ENCODE data around the gene PEDS1. TPM values are rescaled to one million over a fixed set of nuclear protein-coding genes. Genes with fewer than 3 reads are reported as not detected.
A peak's percentile ranks its signal among the peaks of the same experiment; 100 is the strongest.

Gene PEDS1
- total RNA-seq, 1 experiment from 2014 or later = 37.7 TPM

DNA sequence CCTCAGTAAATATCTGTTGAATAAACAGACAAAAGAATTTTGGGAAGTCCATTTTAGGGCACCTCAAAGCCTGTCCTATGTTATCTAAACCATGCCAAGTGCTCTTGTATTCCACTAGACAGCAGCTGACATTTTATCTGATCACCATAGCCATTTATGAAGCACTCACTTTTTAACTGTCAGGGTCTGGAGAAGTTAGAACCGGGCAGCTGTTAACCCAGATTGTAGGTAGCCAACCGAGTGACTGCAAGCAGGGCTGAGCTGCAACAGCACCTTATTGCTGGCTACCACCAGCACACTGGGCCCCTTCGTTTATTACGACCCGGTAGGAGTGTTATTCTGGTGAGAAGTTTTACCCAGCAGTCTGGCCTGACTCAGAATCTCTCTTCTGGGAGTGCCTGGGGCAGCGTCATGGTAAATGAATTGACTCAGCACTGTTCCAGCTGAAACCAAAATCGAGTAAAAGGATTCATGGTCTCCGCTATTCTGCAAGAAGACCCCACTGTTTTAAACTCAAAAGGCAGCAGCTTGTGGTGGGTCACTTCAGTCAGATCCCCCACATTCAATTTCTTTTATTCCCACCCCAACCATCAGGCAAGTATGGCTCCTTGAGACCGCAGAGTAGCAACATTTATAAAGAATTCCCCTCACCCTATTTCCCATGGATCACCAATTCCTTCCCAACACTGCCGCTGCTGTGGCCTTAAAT is 42.2 kb downstream of the PEDS1 start:
- DNase-seq = peak; percentile 35 to 53
- H3F3A ChIP-seq (ENCODE audit: insufficient read depth, low read depth) = peaks cover 40% of the 10 kb centered on the region
- no peaks in the 10 kb centered on the region for H3K9me3 ChIP-seq (ENCODE audit: insufficient read depth, low read depth)
- no peaks in the 10 kb centered on the region for H3K9me2 ChIP-seq (ENCODE audit: insufficient read depth)
- POLR2A ChIA-PET (ENCODE audit: unreplicated experiment) = no interaction called here
- peak overlapping the region; percentile 89 for H3K4me2 ChIP-seq
- intact Hi-C loops (cut with micrococcal nuclease; ENCODE audit: unreplicated experiment) = loop anchor here (5.0 kb wide), 1 partner anchor 41 kb away; the partner anchor contains the start of gene PEDS1
- no TSS peak for BruUV-seq (replicated peaks)
- H2AFZ ChIP-seq = no peak overlapping the region
- TF ChIP-seq CTCF (conservative IDR thresholded peaks at IDR 0.05) (no peak), EZH2 (IDR thresholded peaks at IDR 0.05; ENCODE audit: low read depth) (no peak)
- H3K4me3 ChIP-seq = peak overlapping the region; percentile 94
- peaks cover 15% of the 10 kb centered on the region; the same call in 1 of the 2 replicates for H3K36me3 ChIP-seq (ENCODE audit: low read depth)
- H3K79me2 ChIP-seq (ENCODE audit: low read depth) = peaks cover 88% of the 10 kb centered on the region
- H3K27me3 ChIP-seq (ENCODE audit: insufficient read depth, low read depth) = no peaks in the 10 kb centered on the region
- H4K20me1 ChIP-seq (ENCODE audit: insufficient read depth) = peaks cover 49% of the 10 kb centered on the region
- CTCF ChIA-PET = interaction anchor here (0.7 kb wide), 1 partner anchor 154 kb away, joined by 3 read pairs; no protein-coding TSS in a partner anchor
- H3K4me1 ChIP-seq (replicated peaks; ENCODE audit: insufficient read depth) = peaks cover 42% of the 10 kb centered on the region
- peak overlapping the region; percentile 64 for H3K27ac ChIP-seq

GRCh38 chr20:50110141-50111047 is 43.1 kb downstream of the PEDS1 start:
- H3K4me1 ChIP-seq (replicated peaks; ENCODE audit: insufficient read depth) = peaks cover 39% of the 10 kb centered on the region
- TF ChIP-seq CTCF (conservative IDR thresholded peaks at IDR 0.05) (no peak), EZH2 (IDR thresholded peaks at IDR 0.05; ENCODE audit: low read depth) (no peak)
- peak; percentile 69 to 94 for DNase-seq
- ChIA-PET CTCF (interaction anchor here (0.6 to 0.9 kb wide), 6 partner anchors 19 to 153 kb away, joined by 3 to 7 read pairs (median 4); no protein-coding TSS in a partner anchor), POLR2A (ENCODE audit: unreplicated experiment) (interaction anchor here (0.6 kb wide), 1 partner anchor 345 kb away, joined by 13 read pairs; no protein-coding TSS in a partner anchor)
- intact Hi-C loops (cut with micrococcal nuclease; ENCODE audit: unreplicated experiment) = loop anchor here (1.0 to 5.0 kb wide), 2 partner anchors 24 to 42 kb away; partner anchors contain the start of gene PEDS1
- H3K27me3 ChIP-seq (ENCODE audit: insufficient read depth, low read depth) = no peaks in the 10 kb centered on the region
- H3F3A ChIP-seq (ENCODE audit: insufficient read depth, low read depth) = peaks cover 48% of the 10 kb centered on the region
- H3K4me3 ChIP-seq = peak overlapping the region; percentile 94; the same call in 1 of the 2 replicates
- H4K20me1 ChIP-seq (ENCODE audit: insufficient read depth) = peaks cover 53% of the 10 kb centered on the region
- H3K27ac ChIP-seq = peak overlapping the region; percentile 64
- BruUV-seq (replicated peaks) = no TSS peak
- peaks cover 16% of the 10 kb centered on the region; the same call in 1 of the 2 replicates for H3K36me3 ChIP-seq (ENCODE audit: low read depth)
- no peaks in the 10 kb centered on the region for H3K9me2 ChIP-seq (ENCODE audit: insufficient read depth)
- peaks cover 94% of the 10 kb centered on the region for H3K79me2 ChIP-seq (ENCODE audit: low read depth)
- H3K4me2 ChIP-seq = peak overlapping the region; percentile 89
- no peaks in the 10 kb centered on the region for H3K9me3 ChIP-seq (ENCODE audit: insufficient read depth, low read depth)
- no peak overlapping the region for H2AFZ ChIP-seq

GRCh38 chr20:50108556-50109235 is 44.8 kb downstream of the PEDS1 start:
- Histone ChIP-seq H3K79me2 (ENCODE audit: low read depth) (peaks cover 96% of the 10 kb centered on the region), H3K36me3 (ENCODE audit: low read depth) (peaks cover 24% of the 10 kb centered on the region; the same call in 1 of the 2 replicates), H3K9me2 (ENCODE audit: insufficient read depth) (no peaks in the 10 kb centered on the region), H3K4me2 (no peak overlapping the region), H4K20me1 (ENCODE audit: insufficient read depth) (peaks cover 57% of the 10 kb centered on the region), H3K4me1 (replicated peaks; ENCODE audit: insufficient read depth) (peaks cover 32% of the 10 kb centered on the region), H3F3A (ENCODE audit: insufficient read depth, low read depth) (peaks cover 61% of the 10 kb centered on the region), H2AFZ (no peak overlapping the region), H3K27ac (no peak overlapping the region), H3K27me3 (ENCODE audit: insufficient read depth, low read depth) (no peaks in the 10 kb centered on the region), H3K4me3 (no peak overlapping the region), H3K9me3 (ENCODE audit: insufficient read depth, low read depth) (no peaks in the 10 kb centered on the region)
- DNase-seq = no peak
- intact Hi-C loops (cut with micrococcal nuclease; ENCODE audit: unreplicated experiment) = no loop called here
- POLR2A ChIA-PET (ENCODE audit: unreplicated experiment) = no interaction called here
- CTCF ChIA-PET = interaction anchor here (0.7 kb wide), 2 partner anchors 11 to 24 kb away, joined by 3 to 8 read pairs; no protein-coding TSS in a partner anchor
- no peak for TF ChIP-seq CTCF (conservative IDR thresholded peaks at IDR 0.05)
- TF ChIP-seq EZH2 (IDR thresholded peaks at IDR 0.05; ENCODE audit: low read depth) = no peak
- BruUV-seq (replicated peaks) = no TSS peak

Data from PC-9 (cell line).